Adipocyte (in vitro differentiated cells): ENCODE results near the gene THAP2.

Experiments
- DNase-seq: peaks from one replicate; pipeline ENCODE4 v3.0.0-alpha.2; 2015; ENCODE audit warnings: low read depth
- H3K27me3 ChIP-seq: replicated peaks from 2 replicates; pipeline ENCODE4 v1.7.0; 2013; ENCODE audit warnings: mild to moderate bottlenecking, low read length, moderate library complexity; ENCODE audit not compliant: control insufficient read depth, insufficient read depth
- H3K36me3 ChIP-seq: 2 replicates; pipeline ENCODE4 v1.7.0; 2013; ENCODE audit warnings: low read length, mild to moderate bottlenecking, moderate library complexity; ENCODE audit not compliant: control insufficient read depth, insufficient read depth, severe bottlenecking
- H3K4me1 ChIP-seq: 2 replicates; pipeline ENCODE4 v1.7.0; 2013; ENCODE audit warnings: mild to moderate bottlenecking, low read length, moderate library complexity; ENCODE audit not compliant: control insufficient read depth, insufficient read depth
- H3K4me3 ChIP-seq: 2 replicates; pipeline ENCODE4 v1.7.0; 2013; ENCODE audit warnings: mild to moderate bottlenecking, low read length, moderate library complexity
- H3K9ac ChIP-seq: 2 replicates; pipeline ENCODE4 v1.7.0; 2013; ENCODE audit warnings: mild to moderate bottlenecking, low read length, moderate library complexity
- H3K9me3 ChIP-seq: 2 replicates; pipeline ENCODE4 v1.7.0; 2013; ENCODE audit warnings: mild to moderate bottlenecking, low read length, moderate library complexity; ENCODE audit not compliant: control insufficient read depth

The THAP2 gene

DNA sequence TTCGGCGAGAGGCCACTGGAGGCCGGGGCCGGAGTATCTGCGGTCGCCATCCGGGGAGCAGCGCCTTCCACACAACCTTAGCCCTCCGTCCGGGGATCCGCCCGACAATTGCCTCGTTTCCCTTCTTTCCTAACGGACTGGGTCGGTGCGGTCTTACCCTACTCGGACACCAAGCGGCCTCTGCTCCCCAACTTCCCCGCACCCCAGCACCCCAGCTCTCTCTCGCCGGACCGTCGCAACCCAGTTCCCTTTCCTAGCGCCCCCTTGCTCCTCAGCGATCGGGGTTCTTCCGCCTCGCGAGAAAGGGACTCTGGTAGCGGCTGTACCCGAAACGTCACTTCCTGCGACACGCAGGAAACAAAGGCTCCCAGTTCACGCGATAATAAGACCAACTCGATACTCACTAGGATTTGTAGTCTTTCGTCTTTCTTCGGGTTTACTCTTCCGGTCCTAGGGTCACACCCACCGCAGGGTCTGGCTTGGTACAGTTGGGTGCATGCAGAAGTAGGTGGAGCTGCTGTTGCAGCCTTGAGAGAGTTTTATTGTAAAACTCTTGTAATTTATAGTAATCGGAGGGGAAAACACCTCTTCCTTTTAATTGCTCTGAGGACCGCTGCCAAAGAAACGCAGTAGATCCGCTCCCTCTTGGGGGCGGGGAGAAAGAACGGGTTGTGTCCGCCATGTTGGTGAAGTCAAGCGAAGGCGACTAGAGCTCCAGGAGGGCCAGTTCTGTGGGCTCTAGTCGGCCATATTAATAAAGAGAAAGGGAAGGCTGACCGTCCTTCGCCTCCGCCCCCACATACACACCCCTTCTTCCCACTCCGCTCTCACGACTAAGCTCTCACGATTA is at the start of gene THAP2, which contains the start of gene ZFC3H1:
Gene THAP2 (plus strand): TSS at position 741 of the 850 bp plus-strand sequence. CDS start 209 bp downstream, outside the sequence.
Gene ZFC3H1 (minus strand): TSS at position 288 of the 850 bp plus-strand sequence. CDS start 238 bp downstream, at position 50.
- Histone ChIP-seq H3K9ac (peak within 1 kb of the TSS; percentile 99), H3K4me3 (peak within 1 kb of the TSS; percentile 99), H3K9me3 (no peaks in the 10 kb centered on the region), H3K4me1 (peaks cover 32% of the 10 kb centered on the region), H3K36me3 (peaks cover 18% of the 10 kb centered on the region), H3K27me3 (no peaks in the 10 kb centered on the region)
- DNase-seq = peak; percentile 100

GRCh38 chr12:71621938-71622337 is 42.2 kb upstream of the THAP2 start:
- no peak overlapping the region for H3K4me3 ChIP-seq
- no peaks in the 10 kb centered on the region for H3K27me3 ChIP-seq
- no peak overlapping the region for H3K9ac ChIP-seq
- peaks cover 100% of the 10 kb centered on the region for H3K36me3 ChIP-seq
- no peaks in the 10 kb centered on the region for H3K9me3 ChIP-seq
- DNase-seq = no peak
- H3K4me1 ChIP-seq = peaks cover 11% of the 10 kb centered on the region

DNA sequence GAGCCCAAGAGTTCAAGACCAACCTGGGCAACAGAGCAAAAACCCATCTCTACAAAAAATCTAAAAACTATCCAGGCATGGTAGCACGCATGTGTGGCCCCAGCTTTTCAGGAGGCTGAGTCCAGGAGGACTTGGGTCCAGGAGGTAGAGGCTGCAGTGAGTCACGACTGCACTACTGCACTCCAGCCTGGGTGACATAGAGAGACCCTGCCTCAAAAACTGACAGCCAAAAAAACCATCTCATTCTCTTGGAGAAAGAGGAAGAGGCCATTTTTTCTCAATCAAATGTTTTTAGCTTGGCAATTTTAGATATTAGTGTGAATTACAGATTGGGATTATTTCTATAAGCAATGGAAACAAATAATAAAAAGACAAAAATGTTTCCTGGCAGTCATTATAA is 38.6 kb upstream of the THAP2 start:
- peaks cover 100% of the 10 kb centered on the region for H3K36me3 ChIP-seq
- no peak for DNase-seq
- no peak overlapping the region for H3K9ac ChIP-seq
- no peak overlapping the region for H3K4me3 ChIP-seq
- no peaks in the 10 kb centered on the region for H3K27me3 ChIP-seq
- H3K4me1 ChIP-seq = peaks cover 12% of the 10 kb centered on the region
- no peaks in the 10 kb centered on the region for H3K9me3 ChIP-seq

- Histone ChIP-seq H3K9me3 (no peaks in the 10 kb centered on the region), H3K27me3 (no peaks in the 10 kb centered on the region), H3K36me3 (peaks cover 100% of the 10 kb centered on the region), H3K9ac (no peak overlapping the region), H3K4me1 (peaks cover 12% of the 10 kb centered on the region), H3K4me3 (no peak overlapping the region)
- no peak for DNase-seq
Measured at GRCh38 chr12:71626098-71626497, 38.0 kb upstream of the THAP2 start.

- Histone ChIP-seq H3K27me3 (no peaks in the 10 kb centered on the region), H3K36me3 (peaks cover 100% of the 10 kb centered on the region), H3K9ac (no peak overlapping the region), H3K9me3 (no peaks in the 10 kb centered on the region), H3K4me3 (no peak overlapping the region), H3K4me1 (peaks cover 12% of the 10 kb centered on the region)
- peak; percentile 13 for DNase-seq
Measured at GRCh38 chr12:71626768-71627167, 37.3 kb upstream of the THAP2 start.

- H3K36me3 ChIP-seq = peaks cover 100% of the 10 kb centered on the region
- no peaks in the 10 kb centered on the region for H3K9me3 ChIP-seq
- no peak for DNase-seq
- no peak overlapping the region for H3K9ac ChIP-seq
- H3K4me3 ChIP-seq = no peak overlapping the region
- H3K4me1 ChIP-seq = peaks cover 12% of the 10 kb centered on the region
- H3K27me3 ChIP-seq = no peaks in the 10 kb centered on the region
Measured at GRCh38 chr12:71627438-71628002, 36.6 kb upstream of the THAP2 start.

DNA sequence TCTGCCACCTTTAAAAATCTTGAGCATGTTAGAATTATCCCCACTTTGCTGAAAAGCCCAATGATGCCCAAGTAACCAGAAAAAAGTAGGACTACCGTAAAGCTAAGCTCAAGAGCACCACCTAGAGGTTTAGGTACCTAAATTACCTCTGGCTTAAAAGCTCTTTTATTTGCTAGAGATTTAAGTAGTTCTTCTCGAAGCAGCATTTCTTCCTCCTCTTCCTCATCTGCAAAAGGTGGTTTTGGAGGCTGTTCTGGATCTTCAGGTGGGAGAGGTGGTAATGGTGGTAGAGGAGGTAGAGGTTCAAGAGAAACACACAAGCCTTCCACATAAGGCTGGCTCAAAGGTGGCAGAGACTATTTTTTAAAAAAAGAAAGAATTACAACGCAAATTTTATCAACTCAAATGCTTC is 27.4 kb upstream of the THAP2 start:
- Histone ChIP-seq H3K4me3 (no peak overlapping the region), H3K4me1 (no peaks in the 10 kb centered on the region), H3K27me3 (no peaks in the 10 kb centered on the region), H3K9ac (no peak overlapping the region), H3K36me3 (peaks cover 100% of the 10 kb centered on the region), H3K9me3 (no peaks in the 10 kb centered on the region)
- DNase-seq = peak; percentile 87

DNA sequence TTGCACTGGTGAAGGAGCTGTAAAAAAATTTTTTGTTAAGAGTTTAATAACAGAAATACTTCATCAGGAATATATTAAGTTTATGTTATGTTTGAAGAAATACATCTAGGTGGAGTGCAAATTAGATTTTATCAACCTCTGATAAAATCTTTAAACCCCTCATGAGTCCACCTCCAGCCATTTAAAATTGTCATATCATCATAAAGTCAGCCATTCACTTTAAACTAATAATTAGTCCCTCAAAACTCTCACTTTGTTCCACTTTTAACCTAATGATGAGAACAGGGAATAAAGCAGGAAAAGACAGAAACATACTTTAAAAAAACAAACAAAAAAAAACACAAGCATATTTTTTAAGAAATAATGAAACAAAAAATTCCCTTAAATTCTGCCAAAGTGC is 25.6 kb upstream of the THAP2 start:
- Histone ChIP-seq H3K4me1 (no peaks in the 10 kb centered on the region), H3K36me3 (peaks cover 99% of the 10 kb centered on the region), H3K9ac (no peak overlapping the region), H3K9me3 (no peaks in the 10 kb centered on the region), H3K27me3 (no peaks in the 10 kb centered on the region), H3K4me3 (no peak overlapping the region)
- DNase-seq = no peak

GRCh38 chr12:71639341-71639760 is 24.8 kb upstream of the THAP2 start:
- Histone ChIP-seq H3K9ac (no peak overlapping the region), H3K36me3 (peaks cover 99% of the 10 kb centered on the region)
- no peak for DNase-seq

DNA sequence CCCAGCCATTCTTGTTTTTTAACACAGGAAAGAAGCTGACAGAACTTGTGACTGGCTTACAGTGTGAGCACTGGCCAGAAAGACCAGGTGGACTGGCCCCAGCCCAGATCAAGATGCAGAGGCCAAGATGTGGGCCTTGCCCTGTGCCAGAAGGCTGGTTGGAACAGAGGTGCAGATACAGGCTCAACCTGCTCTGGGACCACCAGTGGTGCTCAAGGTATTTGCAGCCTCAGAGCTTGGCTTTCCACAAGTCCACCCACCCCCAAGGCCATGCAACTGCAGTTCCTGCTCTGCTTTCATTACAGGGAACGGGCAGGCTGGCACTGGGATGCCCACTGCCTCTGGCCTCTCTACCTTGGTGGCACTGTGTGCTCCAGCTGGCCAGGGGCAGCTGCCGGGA is 23.8 kb upstream of the THAP2 start:
- Histone ChIP-seq H3K36me3 (peaks cover 99% of the 10 kb centered on the region), H3K27me3 (no peaks in the 10 kb centered on the region), H3K4me3 (no peak overlapping the region), H3K4me1 (no peaks in the 10 kb centered on the region), H3K9ac (no peak overlapping the region), H3K9me3 (no peaks in the 10 kb centered on the region)
- no peak for DNase-seq

More at GRCh38 chr12:71639341-71639760, 24.8 kb upstream of the THAP2 start:
- no peaks in the 10 kb centered on the region for H3K27me3 ChIP-seq
- no peaks in the 10 kb centered on the region for H3K9me3 ChIP-seq
- no peaks in the 10 kb centered on the region for H3K4me1 ChIP-seq
- no peak overlapping the region for H3K4me3 ChIP-seq

GRCh38 chr12:71641390-71641789 is 22.7 kb upstream of the THAP2 start:
- H3K36me3 ChIP-seq = peaks cover 99% of the 10 kb centered on the region
- H3K27me3 ChIP-seq = no peaks in the 10 kb centered on the region
- no peaks in the 10 kb centered on the region for H3K4me1 ChIP-seq
- H3K9me3 ChIP-seq = no peaks in the 10 kb centered on the region
- peak; percentile 25 for DNase-seq
- no peak overlapping the region for H3K4me3 ChIP-seq
- H3K9ac ChIP-seq = no peak overlapping the region
